ENCODE measurements around the gene LAMB1.
"Not testable (repeated sequence)": the region's sequence is repeated elsewhere in the genome, so short reads cannot be mapped to it uniquely, and the experiment has no call there.

The LAMB1 gene

GRCh38 chr7:107909445-107909844 lies 93.5 kb downstream of the LAMB1 start:
- DNase-seq: no peak

GRCh38 chr7:107907790-107908189 lies 95.2 kb downstream of the LAMB1 start:
- no peak for DNase-seq

- DNase-seq: no peak
Observed at GRCh38 chr7:107902381-107902780, 100.6 kb downstream of the LAMB1 start.

GRCh38 chr7:107900496-107901015 lies 102.4 kb downstream of the LAMB1 start:
- no peak for DNase-seq

- no peak for DNase-seq
Observed at GRCh38 chr7:107898997-107899594, 103.9 kb downstream of the LAMB1 start.

- DNase-seq: not testable (repeated sequence)
Observed at GRCh38 chr7:107892367-107892741, 110.6 kb downstream of the LAMB1 start.

GRCh38 chr7:107891636-107892366 lies 111.2 kb downstream of the LAMB1 start:
- DNase-seq: no peak

GRCh38 chr7:107890962-107891635 lies 111.9 kb downstream of the LAMB1 start, which contains the start of gene DLD:
Gene DLD (plus strand): TSS chr7:107891183. CDS start chr7:107891251, 68 bp downstream.
- DNase-seq: peak; percentile 94

GRCh38 chr7:107890493-107890961 lies 112.4 kb downstream of the LAMB1 start:
- DNase-seq: no peak

GRCh38 chr7:107889992-107890391 lies 113.0 kb downstream of the LAMB1 start:
- no peak for DNase-seq

GRCh38 chr7:107887827-107888226 lies 115.1 kb downstream of the LAMB1 start:
- DNase-seq: not testable (repeated sequence)

- no peak for DNase-seq
Observed at GRCh38 chr7:107884066-107884818, 118.7 kb downstream of the LAMB1 start.

GRCh38 chr7:107882766-107883165 lies 120.2 kb downstream of the LAMB1 start:
- no peak for DNase-seq

- DNase-seq: peak; percentile 24
Observed at GRCh38 chr7:107879400-107880035, 123.4 kb downstream of the LAMB1 start.

GRCh38 chr7:107878636-107879035 lies 124.3 kb downstream of the LAMB1 start:
- DNase-seq: no peak

- no peak for DNase-seq
Observed at GRCh38 chr7:107877731-107878382, 125.1 kb downstream of the LAMB1 start.

GRCh38 chr7:107876916-107877315 lies 126.0 kb downstream of the LAMB1 start:
- DNase-seq: no peak

GRCh38 chr7:107874605-107875446 lies 128.1 kb downstream of the LAMB1 start:
- no peak for DNase-seq

GRCh38 chr7:107874111-107874510 lies 128.8 kb downstream of the LAMB1 start:
- DNase-seq: no peak

All from activated naive CD4-positive, alpha-beta T cell treated with anti-CD3 and anti-CD28 coated beads, Interleukin-2, amount 50 U/mL, for 16 hours (primary cell).